GM10847 (cell line): ENCODE results near the gene OAS3.

ENCODE experiments used
- POLR2A ChIP-seq: IDR thresholded peaks from 2 replicates; pipeline ENCODE4 v1.6.1; 2011; ENCODE audit not compliant: insufficient read length; ENCODE audit errors: extremely low read depth

OAS3 gene

GRCh38 chr12:112987561-112987960, 49.3 kb downstream of the OAS3 start:
- no peak for TF ChIP-seq POLR2A

- no peak for TF ChIP-seq POLR2A
Observed at GRCh38 chr12:112988224-112988623, 50.0 kb downstream of the OAS3 start.

- no peak for TF ChIP-seq POLR2A
Observed at GRCh38 chr12:112989806-112990205, 51.5 kb downstream of the OAS3 start.

- no peak for TF ChIP-seq POLR2A
Observed at GRCh38 chr12:112992541-112993398, 54.5 kb downstream of the OAS3 start.

- TF ChIP-seq POLR2A: no peak
Observed at GRCh38 chr12:112995008-112995407, 56.7 kb downstream of the OAS3 start.

- no peak for TF ChIP-seq POLR2A
Observed at GRCh38 chr12:112996501-112996900, 58.2 kb downstream of the OAS3 start.

- no peak for TF ChIP-seq POLR2A
Observed at GRCh38 chr12:112997506-112997905, 59.2 kb downstream of the OAS3 start.

GRCh38 chr12:112998987-112999767, 60.9 kb downstream of the OAS3 start:
- TF ChIP-seq POLR2A: no peak

GRCh38 chr12:113000433-113000832, 62.2 kb downstream of the OAS3 start:
- TF ChIP-seq POLR2A: no peak

GRCh38 chr12:113002155-113002554, 63.9 kb downstream of the OAS3 start:
- no peak for TF ChIP-seq POLR2A

GRCh38 chr12:113002676-113003075, 64.4 kb downstream of the OAS3 start:
- no peak for TF ChIP-seq POLR2A

- TF ChIP-seq POLR2A: no peak
Observed at GRCh38 chr12:113003636-113004035, 65.4 kb downstream of the OAS3 start.

GRCh38 chr12:113005762-113006161, 67.5 kb downstream of the OAS3 start:
- no peak for TF ChIP-seq POLR2A

- no peak for TF ChIP-seq POLR2A
Observed at GRCh38 chr12:113006206-113006605, 67.9 kb downstream of the OAS3 start.

GRCh38 chr12:113006641-113007040, 68.4 kb downstream of the OAS3 start:
- no peak for TF ChIP-seq POLR2A

GRCh38 chr12:113007166-113007565, 68.9 kb downstream of the OAS3 start:
- TF ChIP-seq POLR2A: no peak
